ENCODE data around the gene GALNT15. TPM values are rescaled to one million over a fixed set of nuclear protein-coding genes. Genes with fewer than 3 reads are reported as not detected.

GALNT15 gene
- total RNA-seq, 1 donor from 2014 or later: 0.39 TPM

DNA sequence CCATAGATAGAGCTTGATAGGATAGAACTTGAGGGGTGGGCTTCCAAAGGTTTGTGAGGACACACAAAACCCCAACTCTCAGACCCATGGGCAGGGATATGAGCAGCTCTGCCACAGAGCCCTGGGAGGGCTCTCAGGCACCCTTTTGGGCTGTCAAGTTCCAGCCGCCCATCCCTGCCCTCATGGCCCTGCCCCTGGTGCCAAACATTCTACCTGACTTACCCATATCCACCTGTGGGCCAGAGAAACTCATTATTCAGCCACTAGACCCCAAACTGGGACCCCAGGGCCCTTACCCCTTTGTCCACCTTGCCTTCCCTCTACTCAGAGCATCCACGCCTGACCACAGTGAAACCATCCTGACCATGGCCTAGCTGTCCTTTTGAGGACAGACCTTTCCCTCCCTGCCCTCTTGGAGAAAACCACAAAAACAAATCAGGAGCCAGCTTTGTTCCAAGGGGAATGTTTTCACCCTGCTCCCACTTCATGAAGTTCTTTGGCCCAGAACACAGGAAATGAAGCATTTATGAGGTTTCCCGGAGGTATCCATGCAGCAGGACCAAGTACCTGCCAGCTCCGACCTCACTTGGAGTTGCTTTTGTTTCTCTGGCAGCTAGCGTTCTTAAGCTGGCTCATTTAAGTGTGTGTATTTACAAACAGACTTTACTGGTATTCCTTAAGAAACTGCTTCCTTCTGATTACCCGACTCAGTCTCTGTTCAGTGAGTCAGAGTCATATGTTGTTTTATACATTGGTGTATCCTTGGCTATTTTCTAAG lies 34.2 kb upstream of the GALNT15 start:
- DNase-seq: no peak
- H3K27ac Mint-ChIP-seq (ENCODE audit: unreplicated experiment): no peak overlapping the region
- no peaks in the 10 kb centered on the region for H3K4me1 Mint-ChIP-seq (ENCODE audit: low read depth, unreplicated experiment)
- H3K27me3 Mint-ChIP-seq (ENCODE audit: unreplicated experiment): no peaks in the 10 kb centered on the region
- peaks cover 2% of the 10 kb centered on the region for H3K9me3 Mint-ChIP-seq (ENCODE audit: unreplicated experiment)
- H3K4me3 Mint-ChIP-seq (ENCODE audit: unreplicated experiment): no peak overlapping the region
- H3K36me3 Mint-ChIP-seq (ENCODE audit: unreplicated experiment): peaks cover 34% of the 10 kb centered on the region
- TF ChIP-seq, protein P1, sequence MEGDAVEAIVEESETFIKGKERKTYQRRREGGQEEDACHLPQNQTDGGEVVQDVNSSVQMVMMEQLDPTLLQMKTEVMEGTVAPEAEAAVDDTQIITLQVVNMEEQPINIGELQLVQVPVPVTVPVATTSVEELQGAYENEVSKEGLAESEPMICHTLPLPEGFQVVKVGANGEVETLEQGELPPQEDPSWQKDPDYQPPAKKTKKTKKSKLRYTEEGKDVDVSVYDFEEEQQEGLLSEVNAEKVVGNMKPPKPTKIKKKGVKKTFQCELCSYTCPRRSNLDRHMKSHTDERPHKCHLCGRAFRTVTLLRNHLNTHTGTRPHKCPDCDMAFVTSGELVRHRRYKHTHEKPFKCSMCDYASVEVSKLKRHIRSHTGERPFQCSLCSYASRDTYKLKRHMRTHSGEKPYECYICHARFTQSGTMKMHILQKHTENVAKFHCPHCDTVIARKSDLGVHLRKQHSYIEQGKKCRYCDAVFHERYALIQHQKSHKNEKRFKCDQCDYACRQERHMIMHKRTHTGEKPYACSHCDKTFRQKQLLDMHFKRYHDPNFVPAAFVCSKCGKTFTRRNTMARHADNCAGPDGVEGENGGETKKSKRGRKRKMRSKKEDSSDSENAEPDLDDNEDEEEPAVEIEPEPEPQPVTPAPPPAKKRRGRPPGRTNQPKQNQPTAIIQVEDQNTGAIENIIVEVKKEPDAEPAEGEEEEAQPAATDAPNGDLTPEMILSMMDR (IDR thresholded peaks at IDR 0.05; ENCODE audit: partially characterized antibody, unreplicated experiment): no peak

DNA sequence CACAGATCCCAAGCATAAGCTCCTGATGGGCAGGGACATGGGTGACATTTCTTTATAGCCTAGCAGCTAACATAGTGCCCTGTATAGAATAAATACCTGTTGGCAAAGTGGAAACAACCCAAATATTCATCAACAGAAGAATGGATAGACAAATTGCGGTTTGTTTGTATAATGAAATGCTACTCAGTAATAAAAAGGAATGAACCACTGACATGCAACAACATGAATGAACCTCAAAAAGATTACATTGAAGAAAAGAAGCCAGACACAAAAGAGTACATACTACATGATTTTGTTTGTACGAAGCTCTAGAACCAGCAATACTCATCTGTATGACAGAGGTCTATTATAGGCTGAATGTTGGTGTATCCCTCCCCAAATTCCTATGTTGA lies 33.6 kb upstream of the GALNT15 start:
- no peaks in the 10 kb centered on the region for H3K27me3 Mint-ChIP-seq (ENCODE audit: unreplicated experiment)
- DNase-seq: no peak
- H3K4me1 Mint-ChIP-seq (ENCODE audit: low read depth, unreplicated experiment): no peaks in the 10 kb centered on the region
- H3K4me3 Mint-ChIP-seq (ENCODE audit: unreplicated experiment): no peak overlapping the region
- H3K27ac Mint-ChIP-seq (ENCODE audit: unreplicated experiment): no peak overlapping the region
- TF ChIP-seq, protein P1 (IDR thresholded peaks at IDR 0.05; ENCODE audit: partially characterized antibody, unreplicated experiment): no peak
- peaks cover 2% of the 10 kb centered on the region for H3K9me3 Mint-ChIP-seq (ENCODE audit: unreplicated experiment)
- peaks cover 34% of the 10 kb centered on the region for H3K36me3 Mint-ChIP-seq (ENCODE audit: unreplicated experiment)

DNA sequence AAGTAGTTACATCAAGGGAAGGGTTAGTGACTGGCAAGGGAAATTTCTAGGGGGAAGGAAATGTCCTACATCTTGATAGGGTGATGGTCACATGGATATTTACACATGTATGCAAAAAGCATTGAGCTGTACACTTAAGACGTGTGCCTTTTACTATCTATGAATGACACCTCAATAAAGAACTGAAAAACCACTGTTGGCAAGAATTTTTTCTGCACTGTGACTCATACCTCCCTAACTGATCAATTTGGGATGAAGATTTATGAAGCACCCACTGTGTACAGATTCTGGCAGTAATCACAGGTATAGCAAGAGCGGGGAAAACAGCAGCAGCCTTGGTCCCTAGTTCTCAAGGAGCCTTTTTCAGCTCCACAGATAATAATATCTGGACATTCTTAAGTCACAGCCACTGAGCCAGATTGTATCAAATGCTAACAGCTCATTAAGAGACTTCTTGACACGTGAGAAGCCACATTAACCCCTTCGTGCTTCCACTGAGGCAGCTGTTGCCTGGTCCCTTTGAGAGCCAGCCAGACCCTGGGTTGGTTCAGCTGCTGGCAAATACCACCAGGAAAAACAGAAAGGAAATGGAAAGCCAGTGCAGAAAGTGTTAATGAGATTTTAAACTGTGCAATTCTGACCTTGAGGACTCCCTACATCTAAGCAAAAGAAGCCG lies 32.0 kb upstream of the GALNT15 start:
- TF ChIP-seq, protein P1 (IDR thresholded peaks at IDR 0.05; ENCODE audit: partially characterized antibody, unreplicated experiment): no peak
- Mint-ChIP-seq H3K4me3 (ENCODE audit: unreplicated experiment) (no peak overlapping the region), H3K4me1 (ENCODE audit: low read depth, unreplicated experiment) (no peaks in the 10 kb centered on the region), H3K36me3 (ENCODE audit: unreplicated experiment) (peaks cover 32% of the 10 kb centered on the region), H3K27me3 (ENCODE audit: unreplicated experiment) (no peaks in the 10 kb centered on the region), H3K9me3 (ENCODE audit: unreplicated experiment) (peaks cover 2% of the 10 kb centered on the region), H3K27ac (ENCODE audit: unreplicated experiment) (no peak overlapping the region)
- no peak for DNase-seq

DNA sequence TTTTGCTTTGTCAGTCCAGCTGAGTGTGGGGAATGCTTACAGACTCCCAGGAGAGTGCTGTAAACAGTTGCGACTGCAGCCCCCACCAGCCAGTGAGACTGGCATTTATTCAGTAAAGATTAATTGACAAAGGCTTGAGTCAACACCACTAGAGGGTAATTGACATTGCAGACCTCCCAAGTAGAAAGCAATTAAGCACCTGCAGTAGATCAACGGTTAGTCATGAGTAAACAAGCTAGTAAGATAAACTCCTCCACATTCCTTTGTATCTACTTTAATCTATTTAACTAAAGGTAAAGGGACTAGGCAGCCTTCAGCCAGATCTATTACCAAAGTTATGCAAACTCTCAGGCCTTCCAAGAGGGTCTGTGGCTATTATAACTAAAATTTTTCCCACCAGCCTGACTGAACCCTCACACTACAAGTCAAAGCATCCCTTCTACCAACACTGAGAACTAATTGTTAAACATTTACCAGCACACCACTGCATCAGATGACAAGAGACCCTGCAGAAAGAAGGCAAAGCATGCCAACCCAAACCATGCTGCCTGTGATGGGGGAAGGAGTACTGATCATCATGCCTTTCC lies 30.5 kb upstream of the GALNT15 start:
- no peaks in the 10 kb centered on the region for H3K4me1 Mint-ChIP-seq (ENCODE audit: low read depth, unreplicated experiment)
- H3K27ac Mint-ChIP-seq (ENCODE audit: unreplicated experiment): no peak overlapping the region
- TF ChIP-seq, protein P1 (IDR thresholded peaks at IDR 0.05; ENCODE audit: partially characterized antibody, unreplicated experiment): no peak
- H3K4me3 Mint-ChIP-seq (ENCODE audit: unreplicated experiment): no peak overlapping the region
- DNase-seq: no peak
- peaks cover 31% of the 10 kb centered on the region for H3K36me3 Mint-ChIP-seq (ENCODE audit: unreplicated experiment)
- H3K27me3 Mint-ChIP-seq (ENCODE audit: unreplicated experiment): no peaks in the 10 kb centered on the region
- peaks cover 2% of the 10 kb centered on the region for H3K9me3 Mint-ChIP-seq (ENCODE audit: unreplicated experiment)

DNA sequence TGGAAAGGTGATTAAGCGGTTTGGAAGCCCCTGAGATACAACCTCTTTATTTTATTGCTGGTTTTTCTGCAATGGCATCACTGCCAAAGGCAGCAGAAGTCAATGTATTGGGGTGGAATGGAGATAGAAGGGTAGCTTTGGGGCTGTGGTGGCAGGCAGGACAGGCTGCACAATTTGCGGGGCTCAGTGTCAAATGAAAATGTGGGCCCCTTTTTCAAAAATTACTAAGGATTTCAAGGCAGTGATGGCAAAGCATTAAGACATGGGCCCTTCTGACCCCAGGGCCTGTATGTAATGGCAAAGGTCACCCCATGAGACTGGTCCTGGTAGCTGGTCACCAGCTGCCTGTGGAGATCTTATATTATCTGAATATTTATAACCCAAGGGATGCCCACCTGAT lies 29.3 kb upstream of the GALNT15 start:
- Mint-ChIP-seq H3K36me3 (ENCODE audit: unreplicated experiment) (peaks cover 28% of the 10 kb centered on the region), H3K9me3 (ENCODE audit: unreplicated experiment) (peaks cover 2% of the 10 kb centered on the region), H3K27me3 (ENCODE audit: unreplicated experiment) (no peaks in the 10 kb centered on the region), H3K27ac (ENCODE audit: unreplicated experiment) (no peak overlapping the region), H3K4me1 (ENCODE audit: low read depth, unreplicated experiment) (no peaks in the 10 kb centered on the region), H3K4me3 (ENCODE audit: unreplicated experiment) (no peak overlapping the region)
- no peak for DNase-seq
- TF ChIP-seq, protein P1 (IDR thresholded peaks at IDR 0.05; ENCODE audit: partially characterized antibody, unreplicated experiment): no peak

Data from glutamatergic neuron (in vitro differentiated cells).